Suprapubic skin (tissue), 4 donors: Measurements from ENCODE around the gene POLD1. TPM values are rescaled to one million over a fixed set of nuclear protein-coding genes. Genes with fewer than 3 reads are reported as not detected.

ENCODE experiments used
- DNase-seq, 2 donors: peaks; one replicate each; pipeline ENCODE4 v3.0.0-alpha.2; 2019; ENCODE audit warnings: low spot score in 2 of 2
- H3K27ac ChIP-seq: fragments of 200-600 bp; sonication (generic); one replicate; pipeline ENCODE4 v1.5.1; 2019
- H3K27me3 ChIP-seq: fragments of 200-600 bp; sonication (generic); one replicate; pipeline ENCODE4 v1.5.1; 2019
- H3K36me3 ChIP-seq: fragments of 200-600 bp; sonication (generic); one replicate; pipeline ENCODE4 v1.5.1; 2019
- H3K4me1 ChIP-seq: fragments of 200-600 bp; sonication (generic); one replicate; pipeline ENCODE4 v1.5.1; 2019
- H3K4me3 ChIP-seq: fragments of 200-600 bp; sonication (generic); one replicate; pipeline ENCODE4 v1.5.1; 2019; ENCODE audit warnings: mild to moderate bottlenecking
- H3K9me3 ChIP-seq: fragments of 200-600 bp; sonication (generic); one replicate; pipeline ENCODE4 v1.5.1; 2019
- CTCF ChIP-seq, 2 donors: fragments of 200-600 bp in 1 of 2; fragments of 450-650 bp in 1 of 2; sonication (generic) in 1 of 2; IDR thresholded peaks; one replicate each; pipeline ENCODE4 v1.5.1; 2016 to 2019; ENCODE audit warnings: antibody characterized with exemption in 2 of 2, mild to moderate bottlenecking in 1 of 2, moderate library complexity in 1 of 2
- EP300 ChIP-seq: sonication (generic); formaldehyde crosslinking; IDR thresholded peaks from one replicate; pipeline ENCODE4 v1.6.1; 2017; ENCODE audit warnings: antibody characterized with exemption
- POLR2A ChIP-seq, 2 donors: fragments of 450-650 bp; IDR thresholded peaks; one replicate each; pipeline ENCODE4 v1.6.1; 2017; ENCODE audit warnings: antibody characterized with exemption in 2 of 2, mild to moderate bottlenecking in 2 of 2, moderate library complexity in 2 of 2
- POLR2AphosphoS5 ChIP-seq, 3 donors: sonication (generic); formaldehyde crosslinking; IDR thresholded peaks; one replicate each; pipeline ENCODE4 v1.6.1; 2017; ENCODE audit warnings: antibody characterized with exemption in 3 of 3
- WGBS: methylation state at CpG from one replicate; pipeline ENCODE4 v1.1.5; 2018; 5-methylcytosine and 5-hydroxymethylcytosine counted together
- total RNA-seq, 4 donors: library from RNA; depleted of rRNA; stranded (reverse); fragments of >200 nt; gene quantifications; one replicate each; pipeline ENCODE4 v1.1.0, GENCODE V29; 2016

The POLD1 gene
- total RNA-seq, 4 donors from 2014 or later: 17.2 to 26.9 (median 21.5) TPM

- TF ChIP-seq EP300 (no peak), POLR2AphosphoS5 (IDR thresholded peaks at IDR 0.05) (no peak), POLR2A (IDR thresholded peaks at IDR 0.05) (no peak), CTCF (IDR thresholded peaks at IDR 0.05) (no peak)
- no peak for DNase-seq
- no peak overlapping the region for H3K4me3 ChIP-seq
- no peaks in the 10 kb centered on the region for H3K36me3 ChIP-seq
- 84% methylated on average over 5 of the region's 5 CpGs for WGBS
- peaks cover 22% of the 10 kb centered on the region for H3K27me3 ChIP-seq
- no peaks in the 10 kb centered on the region for H3K4me1 ChIP-seq
- H3K27ac ChIP-seq: no peak overlapping the region
- no peaks in the 10 kb centered on the region for H3K9me3 ChIP-seq
Measured at GRCh38 chr19:50447053-50447452, 62.9 kb downstream of the POLD1 start.

GRCh38 chr19:50447750-50448149 lies 63.6 kb downstream of the POLD1 start:
- TF ChIP-seq POLR2A (IDR thresholded peaks at IDR 0.05) (no peak), POLR2AphosphoS5 (IDR thresholded peaks at IDR 0.05) (no peak), EP300 (no peak), CTCF (IDR thresholded peaks at IDR 0.05) (no peak)
- H3K36me3 ChIP-seq: no peaks in the 10 kb centered on the region
- H3K4me3 ChIP-seq: no peak overlapping the region
- 95% methylated on average over 10 of the region's 10 CpGs for WGBS
- DNase-seq: no peak
- H3K27me3 ChIP-seq: peaks cover 22% of the 10 kb centered on the region
- no peaks in the 10 kb centered on the region for H3K4me1 ChIP-seq
- H3K27ac ChIP-seq: no peak overlapping the region
- H3K9me3 ChIP-seq: no peaks in the 10 kb centered on the region

- H3K4me3 ChIP-seq: no peak overlapping the region
- H3K36me3 ChIP-seq: no peaks in the 10 kb centered on the region
- H3K27me3 ChIP-seq: peaks cover 22% of the 10 kb centered on the region
- H3K9me3 ChIP-seq: no peaks in the 10 kb centered on the region
- WGBS: 81% methylated on average over 12 of the region's 14 CpGs
- no peak overlapping the region for H3K27ac ChIP-seq
- H3K4me1 ChIP-seq: no peaks in the 10 kb centered on the region
- no peak for DNase-seq
- TF ChIP-seq POLR2AphosphoS5 (IDR thresholded peaks at IDR 0.05) (no peak), POLR2A (IDR thresholded peaks at IDR 0.05) (no peak)
Measured at GRCh38 chr19:50449236-50449899, 65.2 kb downstream of the POLD1 start.

- 51% methylated on average over 25 of the region's 30 CpGs for WGBS
- Histone ChIP-seq H3K4me1 (no peaks in the 10 kb centered on the region), H3K4me3 (no peak overlapping the region), H3K9me3 (no peaks in the 10 kb centered on the region), H3K27me3 (peaks cover 22% of the 10 kb centered on the region), H3K27ac (no peak overlapping the region), H3K36me3 (no peaks in the 10 kb centered on the region)
- DNase-seq: no peak
- TF ChIP-seq EP300 (no peak), POLR2A (IDR thresholded peaks at IDR 0.05) (no peak), POLR2AphosphoS5 (IDR thresholded peaks at IDR 0.05) (no peak)
Measured at GRCh38 chr19:50450369-50451222, 66.4 kb downstream of the POLD1 start.

- 36% methylated on average over 13 of the region's 13 CpGs for WGBS
- no peak overlapping the region for H3K27ac ChIP-seq
- no peak for DNase-seq
Measured at GRCh38 chr19:50451223-50451534, 67.0 kb downstream of the POLD1 start.

More at GRCh38 chr19:50451223-50451534, 67.0 kb downstream of the POLD1 start:
- peaks cover 22% of the 10 kb centered on the region for H3K27me3 ChIP-seq
- TF ChIP-seq POLR2AphosphoS5 (IDR thresholded peaks at IDR 0.05): no peak
- no peak for TF ChIP-seq POLR2A (IDR thresholded peaks at IDR 0.05)
- no peak for TF ChIP-seq EP300
- no peak for TF ChIP-seq CTCF (IDR thresholded peaks at IDR 0.05)
- no peaks in the 10 kb centered on the region for H3K9me3 ChIP-seq
- no peaks in the 10 kb centered on the region for H3K4me1 ChIP-seq
- no peak overlapping the region for H3K4me3 ChIP-seq
- H3K36me3 ChIP-seq: no peaks in the 10 kb centered on the region
